ENCODE results near the gene TMEM208. TPM values are rescaled to one million over a fixed set of nuclear protein-coding genes. Genes with fewer than 3 reads are reported as not detected.
A peak's percentile ranks its signal among the peaks of the same experiment; 100 is the strongest.

TMEM208 gene
- polyA plus RNA-seq, 2 of the 4 experiments (the other 2 are of a cell fraction), result 73.5 to 114 TPM

DNA sequence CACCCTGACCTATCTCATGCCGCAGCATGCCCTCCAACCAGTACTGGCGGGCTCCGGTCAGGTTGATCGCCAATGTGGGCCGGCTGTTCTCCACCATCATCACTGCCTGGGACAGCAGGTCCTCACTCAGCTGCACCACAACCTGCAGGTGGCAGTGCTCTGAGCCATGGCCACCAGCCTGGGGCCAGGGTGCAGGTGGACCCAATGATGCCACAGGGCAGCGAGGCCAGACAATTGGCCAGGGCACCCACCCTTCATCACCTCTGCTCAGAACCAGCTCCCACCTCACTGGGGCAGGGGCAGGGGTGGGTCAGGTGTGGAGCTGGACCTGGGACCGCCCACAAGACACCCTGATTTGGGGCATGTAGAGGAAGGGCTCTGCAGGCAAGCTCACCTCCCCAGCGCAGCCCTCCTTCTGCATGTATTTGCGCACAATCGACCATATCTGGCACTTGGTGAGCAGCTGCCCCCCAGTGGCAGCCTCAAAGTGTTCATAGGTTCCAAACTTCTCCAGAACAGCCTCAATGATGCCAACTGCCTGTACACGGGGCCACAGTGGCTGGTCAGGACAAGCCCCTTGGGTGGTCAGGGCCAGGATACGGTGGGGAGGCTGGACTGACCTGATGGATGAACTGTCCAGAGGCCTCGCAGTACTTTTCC is 47.4 kb upstream of the TMEM208 start:
- Histone ChIP-seq H3K4me2 (no peak overlapping the region), H3K9me3 (no peaks in the 10 kb centered on the region), H3K27ac (no peak overlapping the region), H3K4me1 (peaks cover 30% of the 10 kb centered on the region), H3K4me3 (no peak overlapping the region)
- 71% methylated on average over 6 of the region's 13 CpGs for WGBS (ENCODE audit: missing lambda C conversion rate)
- TF ChIP-seq RCOR1 (IDR thresholded peaks at IDR 0.05; ENCODE audit: low read depth, low read length) (no peak), KDM5A (IDR thresholded peaks at IDR 0.05) (no peak), RAD21 (conservative IDR thresholded peaks at IDR 0.05 in 1 of 2, IDR thresholded peaks at IDR 0.05 in 1 of 2) (peak in 1 of 2 experiments; percentile 58; a peak in 3 of 5 replicates)
- TF ChIP-seq, protein P1, sequence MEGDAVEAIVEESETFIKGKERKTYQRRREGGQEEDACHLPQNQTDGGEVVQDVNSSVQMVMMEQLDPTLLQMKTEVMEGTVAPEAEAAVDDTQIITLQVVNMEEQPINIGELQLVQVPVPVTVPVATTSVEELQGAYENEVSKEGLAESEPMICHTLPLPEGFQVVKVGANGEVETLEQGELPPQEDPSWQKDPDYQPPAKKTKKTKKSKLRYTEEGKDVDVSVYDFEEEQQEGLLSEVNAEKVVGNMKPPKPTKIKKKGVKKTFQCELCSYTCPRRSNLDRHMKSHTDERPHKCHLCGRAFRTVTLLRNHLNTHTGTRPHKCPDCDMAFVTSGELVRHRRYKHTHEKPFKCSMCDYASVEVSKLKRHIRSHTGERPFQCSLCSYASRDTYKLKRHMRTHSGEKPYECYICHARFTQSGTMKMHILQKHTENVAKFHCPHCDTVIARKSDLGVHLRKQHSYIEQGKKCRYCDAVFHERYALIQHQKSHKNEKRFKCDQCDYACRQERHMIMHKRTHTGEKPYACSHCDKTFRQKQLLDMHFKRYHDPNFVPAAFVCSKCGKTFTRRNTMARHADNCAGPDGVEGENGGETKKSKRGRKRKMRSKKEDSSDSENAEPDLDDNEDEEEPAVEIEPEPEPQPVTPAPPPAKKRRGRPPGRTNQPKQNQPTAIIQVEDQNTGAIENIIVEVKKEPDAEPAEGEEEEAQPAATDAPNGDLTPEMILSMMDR (IDR thresholded peaks at IDR 0.05), result peak; percentile 30; the same call in 2 of the 3 replicates
- FAIRE-seq, result no peak
- DNase-seq (ENCODE audit: low read depth in 1 of 2, low spot score in 1 of 2), result peak in 1 of 2 experiments; percentile 57
- no peak for ATAC-seq
- ChIA-PET POLR2A (interaction anchor here (0.9 kb wide), 1 partner anchor 10 kb away, joined by 3 read pairs; the partner anchor contains the start of gene NOL3), CTCF (interaction anchor here (0.8 to 1.2 kb wide), 4 partner anchors 11 to 219 kb away, joined by 3 to 5 read pairs (median 4); partner anchors contain the start of gene CES3)

DNA sequence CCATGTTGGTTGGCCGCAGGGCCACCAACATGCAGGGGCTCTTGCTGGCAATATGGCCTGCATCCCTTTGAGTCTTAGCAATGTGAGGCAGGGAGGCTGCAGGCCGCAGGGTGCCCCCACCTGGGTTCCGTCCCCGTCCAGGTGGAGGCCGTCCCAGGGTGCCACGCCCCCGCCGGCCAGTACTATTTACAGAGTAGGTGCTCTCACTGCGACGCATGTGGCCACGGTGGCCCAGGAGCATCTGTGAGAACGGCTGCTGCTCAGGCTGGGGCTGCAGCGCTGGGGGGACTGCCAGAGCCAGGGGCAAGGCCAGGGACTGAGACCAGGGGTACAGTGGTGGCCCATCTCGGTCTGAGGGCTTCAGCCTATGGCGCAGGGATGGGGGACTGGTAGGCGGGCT is 46.8 kb upstream of the TMEM208 start:
- no peak overlapping the region for H3K4me2 ChIP-seq
- ATAC-seq (no peak), DNase-seq (ENCODE audit: low read depth in 1 of 2, low spot score in 1 of 2) (no peak), FAIRE-seq (no peak)
- TF ChIP-seq FOSL2 (IDR thresholded peaks at IDR 0.05) (no peak), FOSL2 (CRISPR knock-in tag; IDR thresholded peaks at IDR 0.05) (no peak), FOXS1 (CRISPR knock-in tag; IDR thresholded peaks at IDR 0.05) (no peak), EHMT2 (IDR thresholded peaks at IDR 0.05; ENCODE audit: low read depth) (no peak), ZFP36 (IDR thresholded peaks at IDR 0.05; ENCODE audit: borderline replicate concordance, partially characterized antibody) (no peak), HOXB13 (CRISPR knock-in tag; IDR thresholded peaks at IDR 0.05; ENCODE audit: low read depth) (no peak), HOXA7 (CRISPR knock-in tag; IDR thresholded peaks at IDR 0.05) (no peak), ESRRA (IDR thresholded peaks at IDR 0.05; ENCODE audit: borderline replicate concordance, low read length) (no peak), RARB (CRISPR knock-in tag; IDR thresholded peaks at IDR 0.05) (no peak), RAD21 (conservative IDR thresholded peaks at IDR 0.05 in 1 of 2, IDR thresholded peaks at IDR 0.05 in 1 of 2) (no peak), JUN (IDR thresholded peaks at IDR 0.05) (no peak), ZSCAN20 (CRISPR knock-in tag; IDR thresholded peaks at IDR 0.05) (no peak), TP53 (CRISPR knock-in tag; IDR thresholded peaks at IDR 0.05) (no peak), HEYL (CRISPR knock-in tag; IDR thresholded peaks at IDR 0.05) (no peak), PHF8 (IDR thresholded peaks at IDR 0.05; ENCODE audit: borderline replicate concordance, low read depth) (no peak), BHLHE40 (IDR thresholded peaks at IDR 0.05; ENCODE audit: low read depth, low read length) (no peak), CHD4 (IDR thresholded peaks at IDR 0.05; ENCODE audit: borderline replicate concordance) (no peak)
- TF ChIP-seq, protein P2, sequence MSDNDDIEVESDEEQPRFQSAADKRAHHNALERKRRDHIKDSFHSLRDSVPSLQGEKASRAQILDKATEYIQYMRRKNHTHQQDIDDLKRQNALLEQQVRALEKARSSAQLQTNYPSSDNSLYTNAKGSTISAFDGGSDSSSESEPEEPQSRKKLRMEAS (IDR thresholded peaks at IDR 0.05), result no peak
- POLR2A ChIA-PET, result no interaction called here
- peaks cover 27% of the 10 kb centered on the region for H3K4me1 ChIP-seq
- 82% methylated on average over 11 of the region's 16 CpGs for WGBS (ENCODE audit: missing lambda C conversion rate)
- no peak overlapping the region for H3K4me3 ChIP-seq
- no peak overlapping the region for H3K27ac ChIP-seq
- CTCF ChIA-PET, result interaction anchor here (1.1 kb wide), 1 partner anchor 25 kb away, joined by 5 read pairs; no protein-coding TSS in a partner anchor
- no peaks in the 10 kb centered on the region for H3K9me3 ChIP-seq

DNA sequence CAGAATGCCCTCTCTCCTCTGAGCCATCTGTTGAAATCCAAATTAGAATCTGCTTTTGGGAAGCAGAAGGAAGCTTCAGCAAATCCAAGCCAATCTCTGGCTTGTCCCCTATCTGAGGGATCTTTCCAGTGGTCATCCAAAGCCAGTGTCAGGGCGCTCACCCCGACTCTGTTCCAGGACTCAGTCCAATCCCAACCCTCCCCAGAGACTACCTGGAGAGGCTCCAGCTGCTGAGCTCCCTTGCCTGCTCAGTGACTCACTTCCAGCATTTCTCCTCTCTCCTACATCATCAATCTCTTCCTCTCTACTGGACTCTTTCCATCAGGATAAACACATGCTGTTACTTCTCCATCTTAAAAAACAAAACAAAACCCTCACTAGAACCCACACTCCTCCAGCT is 45.6 kb upstream of the TMEM208 start:
- no peak overlapping the region for H3K4me3 ChIP-seq
- ChIA-PET POLR2A (interaction anchor here (0.7 to 1.0 kb wide), 2 partner anchors 11 to 67 kb away, joined by 4 to 5 read pairs; partner anchors contain the start of genes NOL3 and SLC9A5), CTCF (interaction anchor here (0.6 to 10.7 kb wide), 8 partner anchors 9 to 229 kb away, joined by 3 to 162 read pairs (median 4); partner anchors contain the start of genes B3GNT9 and NOL3)
- H3K4me1 ChIP-seq, result peaks cover 33% of the 10 kb centered on the region
- no peak overlapping the region for H3K27ac ChIP-seq
- no peak for ATAC-seq
- 68% methylated on average over 2 of the region's 2 CpGs for WGBS (ENCODE audit: missing lambda C conversion rate)
- TF ChIP-seq RFX5 (IDR thresholded peaks at IDR 0.05) (no peak), HEYL (CRISPR knock-in tag; IDR thresholded peaks at IDR 0.05) (no peak), TP53 (CRISPR knock-in tag; IDR thresholded peaks at IDR 0.05) (no peak), HOXB13 (CRISPR knock-in tag; IDR thresholded peaks at IDR 0.05; ENCODE audit: low read depth) (no peak), MAZ (IDR thresholded peaks at IDR 0.05; ENCODE audit: borderline replicate concordance, low read depth, low read length) (no peak), NFE2L2 (conservative IDR thresholded peaks at IDR 0.05; ENCODE audit: low read length) (no peak), EHF (CRISPR knock-in tag; IDR thresholded peaks at IDR 0.05) (no peak), FOSB (CRISPR knock-in tag; IDR thresholded peaks at IDR 0.05) (no peak)
- TF ChIP-seq, protein P1 (IDR thresholded peaks at IDR 0.05), result no peak
- TF ChIP-seq, protein P3, sequence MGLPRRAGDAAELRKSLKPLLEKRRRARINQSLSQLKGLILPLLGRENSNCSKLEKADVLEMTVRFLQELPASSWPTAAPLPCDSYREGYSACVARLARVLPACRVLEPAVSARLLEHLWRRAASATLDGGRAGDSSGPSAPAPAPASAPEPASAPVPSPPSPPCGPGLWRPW (IDR thresholded peaks at IDR 0.05), result no peak
- TF ChIP-seq, protein P2 (IDR thresholded peaks at IDR 0.05), result no peak
- no peak overlapping the region for H3K4me2 ChIP-seq
- no peak for DNase-seq (ENCODE audit: low read depth in 1 of 2, low spot score in 1 of 2)
- H3K9me3 ChIP-seq, result no peaks in the 10 kb centered on the region
- no peak for FAIRE-seq

All from A549 (cell line).